Activated CD4-positive, alpha-beta memory T cell treated with anti-CD3 and anti-CD28 coated beads for 36 hours (primary cell): ENCODE results near the gene DCAF10. TPM values are rescaled to one million over a fixed set of nuclear protein-coding genes. Genes with fewer than 3 reads are reported as not detected.

Experiments
- CTCF ChIA-PET: fragments of 350-600 bp; sonication (Branson Sonifier 250); formaldehyde crosslinking; loops from one replicate; lab custom pipeline; 2021; ENCODE audit warnings: antibody characterized with exemption, inconsistent platforms; lab: Charles Lee
- POLR2A ChIA-PET: fragments of 350-600 bp; sonication (Branson Sonifier 250); formaldehyde crosslinking; loops from one replicate; lab custom pipeline; 2021; ENCODE audit warnings: antibody characterized with exemption; lab: Charles Lee
- DNase-seq: peaks from one replicate; pipeline ENCODE4 v3.0.0-alpha.2; 2020
- H3K27ac Mint-ChIP-seq: one replicate; pipeline ENCODE4 v1.8.0; 2021; ENCODE audit warnings: mixed read lengths
- H3K27me3 Mint-ChIP-seq: one replicate; pipeline ENCODE4 v1.8.0; 2021; ENCODE audit warnings: mixed read lengths
- H3K36me3 Mint-ChIP-seq: one replicate; pipeline ENCODE4 v1.8.0; 2021; ENCODE audit warnings: mixed read lengths
- H3K4me1 Mint-ChIP-seq: one replicate; pipeline ENCODE4 v1.8.0; 2021; ENCODE audit warnings: low read depth, mixed read lengths
- H3K4me3 Mint-ChIP-seq: one replicate; pipeline ENCODE4 v1.8.0; 2021; ENCODE audit warnings: mild to moderate bottlenecking, mixed read lengths
- H3K9me3 Mint-ChIP-seq: one replicate; pipeline ENCODE4 v1.8.0; 2021; ENCODE audit warnings: mixed read lengths
- intact Hi-C: fragments of 100-400 bp; cut with micrococcal nuclease; formaldehyde crosslinking; loops from one replicate; pipeline ENCODE4 v1.15.1; 2023
- total RNA-seq, 2 experiments: library from RNA; stranded (reverse); gene quantifications; one replicate each; pipeline ENCODE4 v1.2.3, GENCODE V29; 2021

DCAF10 gene
- total RNA-seq, 2 experiments from 2014 or later, result 13.8 to 17.2 TPM

GRCh38 chr9:37769306-37769705 lies 31.3 kb upstream of the DCAF10 start:
- Mint-ChIP-seq H3K36me3 (peaks cover 25% of the 10 kb centered on the region), H3K4me1 (no peaks in the 10 kb centered on the region), H3K27ac (no peak overlapping the region), H3K9me3 (no peaks in the 10 kb centered on the region), H3K4me3 (no peak overlapping the region), H3K27me3 (no peaks in the 10 kb centered on the region)
- intact Hi-C loops, result no loop called here
- DNase-seq, result no peak
- POLR2A ChIA-PET, result interaction anchor here (0.9 kb wide), 1 partner anchor 15 kb away, joined by 3 read pairs; no protein-coding TSS in a partner anchor
- CTCF ChIA-PET, result interaction anchor here (0.6 to 1.2 kb wide), 2 partner anchors 8 to 186 kb away, joined by 3 read pairs; no protein-coding TSS in a partner anchor

GRCh38 chr9:37769995-37770394 lies 30.6 kb upstream of the DCAF10 start:
- H3K9me3 Mint-ChIP-seq, result no peaks in the 10 kb centered on the region

GRCh38 chr9:37775216-37775919 lies 25.2 kb upstream of the DCAF10 start:
- ChIA-PET POLR2A (no interaction called here), CTCF (no interaction called here)
- intact Hi-C loops, result no loop called here
- no peak overlapping the region for H3K27ac Mint-ChIP-seq
- H3K4me1 Mint-ChIP-seq, result peaks cover under 1% of the 10 kb centered on the region
- no peaks in the 10 kb centered on the region for H3K9me3 Mint-ChIP-seq
- no peaks in the 10 kb centered on the region for H3K27me3 Mint-ChIP-seq
- DNase-seq, result no peak
- H3K36me3 Mint-ChIP-seq, result peaks cover 26% of the 10 kb centered on the region
- H3K4me3 Mint-ChIP-seq, result no peak overlapping the region

More at GRCh38 chr9:37769995-37770394, 30.6 kb upstream of the DCAF10 start:
- intact Hi-C loops, result no loop called here
- peaks cover 25% of the 10 kb centered on the region for H3K36me3 Mint-ChIP-seq
- no peaks in the 10 kb centered on the region for H3K4me1 Mint-ChIP-seq
- no peak overlapping the region for H3K4me3 Mint-ChIP-seq
- no peak overlapping the region for H3K27ac Mint-ChIP-seq
- no peaks in the 10 kb centered on the region for H3K27me3 Mint-ChIP-seq
- ChIA-PET POLR2A (interaction anchor here (0.9 kb wide), 1 partner anchor 14 kb away, joined by 3 read pairs; no protein-coding TSS in a partner anchor), CTCF (interaction anchor here (0.6 to 1.2 kb wide), 3 partner anchors 8 to 187 kb away, joined by 3 read pairs; no protein-coding TSS in a partner anchor)
- no peak for DNase-seq

- no peak overlapping the region for H3K4me3 Mint-ChIP-seq
- no peak overlapping the region for H3K27ac Mint-ChIP-seq
- CTCF ChIA-PET, result no interaction called here
- POLR2A ChIA-PET, result no interaction called here
- peaks cover 36% of the 10 kb centered on the region for H3K36me3 Mint-ChIP-seq
- DNase-seq, result no peak
- intact Hi-C loops, result no loop called here
- no peaks in the 10 kb centered on the region for H3K9me3 Mint-ChIP-seq
- peaks cover 9% of the 10 kb centered on the region for H3K4me1 Mint-ChIP-seq
- H3K27me3 Mint-ChIP-seq, result no peaks in the 10 kb centered on the region
Observed at GRCh38 chr9:37776328-37776727, 24.3 kb upstream of the DCAF10 start.

GRCh38 chr9:37778534-37778933 lies 22.1 kb upstream of the DCAF10 start:
- POLR2A ChIA-PET, result no interaction called here
- peaks cover 53% of the 10 kb centered on the region for H3K36me3 Mint-ChIP-seq

GRCh38 chr9:37784291-37784615 lies 16.3 kb upstream of the DCAF10 start:
- Mint-ChIP-seq H3K36me3 (peaks cover 36% of the 10 kb centered on the region), H3K9me3 (no peaks in the 10 kb centered on the region), H3K27ac (peak overlapping the region; percentile 93), H3K4me3 (peak overlapping the region; percentile 98), H3K27me3 (no peaks in the 10 kb centered on the region), H3K4me1 (peaks cover 38% of the 10 kb centered on the region)
- POLR2A ChIA-PET, result interaction anchor here (0.8 to 3.3 kb wide), 9 partner anchors 14 to 585 kb away, joined by 3 to 28 read pairs (median 3); partner anchors contain the start of genes DCAF10, TOMM5 and TRMT10B
- CTCF ChIA-PET, result interaction anchor here (1.1 kb wide), 1 partner anchor 10 kb away, joined by 3 read pairs; no protein-coding TSS in a partner anchor
- intact Hi-C loops, result loop anchor here (10.0 kb wide), 1 partner anchor 51 kb away; no protein-coding TSS in a partner anchor
- DNase-seq, result peak; percentile 23

More at GRCh38 chr9:37778534-37778933, 22.1 kb upstream of the DCAF10 start:
- DNase-seq, result no peak
- Mint-ChIP-seq H3K4me3 (no peak overlapping the region), H3K27ac (no peak overlapping the region), H3K9me3 (no peaks in the 10 kb centered on the region), H3K27me3 (no peaks in the 10 kb centered on the region), H3K4me1 (peaks cover 28% of the 10 kb centered on the region)
- CTCF ChIA-PET, result no interaction called here
- intact Hi-C loops, result no loop called here

GRCh38 chr9:37784616-37785483 lies 15.7 kb upstream of the DCAF10 start, which contains the start of gene EXOSC3:
Gene EXOSC3 (minus strand): TSS chr9:37785064. CDS start chr9:37785044, 20 bp downstream.
- intact Hi-C loops, result loop anchor here (1.0 to 10.0 kb wide), 5 partner anchors 15 to 300 kb away; partner anchors contain the start of genes DCAF10, POLR1E and TRMT10B
- POLR2A ChIA-PET, result interaction anchor here (0.8 to 3.3 kb wide), 8 partner anchors 13 to 585 kb away, joined by 3 to 28 read pairs (median 4); partner anchors contain the start of genes DCAF10, TOMM5 and TRMT10B
- DNase-seq, result peak; percentile 93
- H3K9me3 Mint-ChIP-seq, result no peaks in the 10 kb centered on the region
- H3K36me3 Mint-ChIP-seq, result peaks cover 34% of the 10 kb centered on the region
- no peaks in the 10 kb centered on the region for H3K27me3 Mint-ChIP-seq
- H3K4me3 Mint-ChIP-seq, result peak within 1 kb of the TSS; percentile 98
- CTCF ChIA-PET, result interaction anchor here (1.0 to 1.1 kb wide), 3 partner anchors 11 to 118 kb away, joined by 3 read pairs; no protein-coding TSS in a partner anchor
- peak within 1 kb of the TSS; percentile 93 for H3K27ac Mint-ChIP-seq
- peaks cover 38% of the 10 kb centered on the region for H3K4me1 Mint-ChIP-seq

GRCh38 chr9:37787059-37787458 lies 13.5 kb upstream of the DCAF10 start:
- peak; percentile 18 for DNase-seq
- intact Hi-C loops, result loop anchor here (10.0 kb wide), 1 partner anchor 48 kb away; no protein-coding TSS in a partner anchor
- no peak overlapping the region for H3K4me3 Mint-ChIP-seq

GRCh38 chr9:37788332-37788731 lies 12.3 kb upstream of the DCAF10 start:
- Mint-ChIP-seq H3K27ac (no peak overlapping the region), H3K36me3 (peaks cover 9% of the 10 kb centered on the region), H3K4me3 (no peak overlapping the region), H3K4me1 (peaks cover 11% of the 10 kb centered on the region), H3K9me3 (no peaks in the 10 kb centered on the region), H3K27me3 (no peaks in the 10 kb centered on the region)
- CTCF ChIA-PET, result no interaction called here
- POLR2A ChIA-PET, result interaction anchor here (1.2 kb wide), 1 partner anchor 12 kb away, joined by 3 read pairs; the partner anchor contains the start of gene DCAF10
- DNase-seq, result no peak
- intact Hi-C loops, result loop anchor here (10.0 kb wide), 1 partner anchor 46 kb away; no protein-coding TSS in a partner anchor

More at GRCh38 chr9:37787059-37787458, 13.5 kb upstream of the DCAF10 start:
- peaks cover 19% of the 10 kb centered on the region for H3K36me3 Mint-ChIP-seq
- H3K27ac Mint-ChIP-seq, result no peak overlapping the region
- ChIA-PET POLR2A (interaction anchor here (1.0 kb wide), 1 partner anchor 13 kb away, joined by 3 read pairs; the partner anchor contains the start of gene DCAF10), CTCF (no interaction called here)
- H3K9me3 Mint-ChIP-seq, result no peaks in the 10 kb centered on the region
- no peaks in the 10 kb centered on the region for H3K27me3 Mint-ChIP-seq
- H3K4me1 Mint-ChIP-seq, result peaks cover 22% of the 10 kb centered on the region

- POLR2A ChIA-PET, result no interaction called here
Observed at GRCh38 chr9:37790096-37790495, 10.5 kb upstream of the DCAF10 start.

GRCh38 chr9:37792122-37792521 lies 8.5 kb upstream of the DCAF10 start:
- POLR2A ChIA-PET, result no interaction called here
- intact Hi-C loops, result no loop called here
- Mint-ChIP-seq H3K4me1 (no peaks in the 10 kb centered on the region), H3K4me3 (no peak overlapping the region), H3K27me3 (no peaks in the 10 kb centered on the region), H3K27ac (no peak overlapping the region), H3K36me3 (peaks cover 4% of the 10 kb centered on the region), H3K9me3 (no peaks in the 10 kb centered on the region)
- CTCF ChIA-PET, result no interaction called here
- DNase-seq, result no peak

More at GRCh38 chr9:37790096-37790495, 10.5 kb upstream of the DCAF10 start:
- DNase-seq, result no peak
- Mint-ChIP-seq H3K27me3 (no peaks in the 10 kb centered on the region), H3K9me3 (no peaks in the 10 kb centered on the region), H3K27ac (no peak overlapping the region), H3K4me3 (no peak overlapping the region), H3K4me1 (peaks cover 4% of the 10 kb centered on the region), H3K36me3 (peaks cover 4% of the 10 kb centered on the region)
- CTCF ChIA-PET, result interaction anchor here (1.2 kb wide), 1 partner anchor 42 kb away, joined by 3 read pairs; no protein-coding TSS in a partner anchor
- intact Hi-C loops, result no loop called here
